Common myeloid progenitor, CD34-positive (primary cell): Measurements from ENCODE around the gene ESPL1.

ENCODE experiments used
- CTCF ChIA-PET: fragments of 350-600 bp; sonication (Branson Sonifier 250); formaldehyde crosslinking; loops from one replicate; lab custom pipeline; 2021; ENCODE audit warnings: antibody characterized with exemption; lab: Charles Lee
- POLR2A ChIA-PET: fragments of 350-600 bp; sonication (Branson Sonifier 250); formaldehyde crosslinking; loops from one replicate; lab custom pipeline; 2021; ENCODE audit warnings: antibody characterized with exemption; lab: Charles Lee
- DNase-seq, 3 donors: peaks; one replicate each; pipeline versions ENCODE4 v3.0.0 to v3.0.0-alpha.2; 2013
- H3K27ac ChIP-seq, 2 experiments: 1 replicate in 1 of 2; 2 replicates in 1 of 2; pipeline ENCODE4 v1.7.0; 2013; ENCODE audit warnings: inconsistent platforms in 2 of 2, low read length in 2 of 2, mild to moderate bottlenecking in 2 of 2, low read depth in 1 of 2, moderate library complexity in 1 of 2; ENCODE audit not compliant: severe bottlenecking in 2 of 2, insufficient read depth in 1 of 2, poor library complexity in 1 of 2
- H3K27me3 ChIP-seq, 5 experiments: replicated peaks in 2 of 5; 1 replicate in 3 of 5; 2 replicates in 2 of 5; pipeline versions ENCODE4 v1.6.1 to v1.7.0; 2013; ENCODE audit warnings: low read length in 4 of 5, mild to moderate bottlenecking in 2 of 5, moderate library complexity in 2 of 5, inconsistent platforms in 1 of 5; ENCODE audit not compliant: insufficient read depth in 5 of 5, control insufficient read depth in 4 of 5
- H3K36me3 ChIP-seq, 4 experiments: 1 replicate in 2 of 4; 2 replicates in 2 of 4; pipeline versions ENCODE4 v1.6.1 to v1.7.0; 2013; ENCODE audit warnings: low read length in 3 of 4, control low read depth in 1 of 4, mild to moderate bottlenecking in 1 of 4; ENCODE audit not compliant: control insufficient read depth in 4 of 4, insufficient read depth in 4 of 4
- H3K4me1 ChIP-seq, 4 experiments: 1 replicate in 3 of 4; 2 replicates in 1 of 4; pipeline versions ENCODE4 v1.6.1 to v1.7.1; 2013; ENCODE audit warnings: low read length in 3 of 4, mild to moderate bottlenecking in 3 of 4, control low read depth in 1 of 4, inconsistent platforms in 1 of 4, moderate library complexity in 1 of 4; ENCODE audit not compliant: control insufficient read depth in 4 of 4, insufficient read depth in 4 of 4; ENCODE audit errors: control extremely low read depth in 1 of 4
- H3K4me3 ChIP-seq, 7 experiments: 1 replicate in 4 of 7; 2 replicates in 3 of 7; pipeline versions ENCODE4 v1.5.1 to v1.7.0; 2013; ENCODE audit warnings: mild to moderate bottlenecking in 7 of 7, low read length in 6 of 7, moderate library complexity in 6 of 7, inconsistent platforms in 2 of 7, low read depth in 2 of 7, control low read depth in 1 of 7; ENCODE audit not compliant: insufficient read depth in 4 of 7, control insufficient read depth in 1 of 7; ENCODE audit errors: extremely low read depth in 1 of 7
- H3K9me3 ChIP-seq, 5 experiments: 1 replicate in 4 of 5; 2 replicates in 1 of 5; pipeline versions ENCODE4 v1.6.1 to v1.7.1; 2013; ENCODE audit warnings: low read length in 4 of 5, mild to moderate bottlenecking in 2 of 5, inconsistent platforms in 1 of 5, low read depth in 1 of 5, moderate library complexity in 1 of 5; ENCODE audit not compliant: control insufficient read depth in 4 of 5, insufficient read depth in 2 of 5; ENCODE audit errors: control extremely low read depth in 1 of 5
- WGBS: methylation state at CpG from one replicate; pipeline ENCODE4 v1.1.5; 2013; ENCODE audit not compliant: insufficient coverage; 5-methylcytosine and 5-hydroxymethylcytosine counted together

The ESPL1 gene

GRCh38 chr12:53332744-53333143 lies 64.6 kb downstream of the ESPL1 start:
- POLR2A ChIA-PET: no interaction called here
- Histone ChIP-seq H3K4me1 (peaks cover 0 to 28% (median 17%) of the 10 kb centered on the region in 4 experiments), H3K27ac (no peak overlapping the region), H3K4me3 (no peak overlapping the region), H3K9me3 (no peaks in the 10 kb centered on the region), H3K36me3 (no peaks in the 10 kb centered on the region), H3K27me3 (peaks cover 0 to 6% (median 3%) of the 10 kb centered on the region in 5 experiments)
- CTCF ChIA-PET: interaction anchor here (0.9 to 22.0 kb wide), 4 partner anchors 11 to 122 kb away, joined by 3 to 489 read pairs (median 6); partner anchors contain the start of gene AAAS
- no peak for DNase-seq
- 92% methylated on average over 7 of the region's 15 CpGs for WGBS

- POLR2A ChIA-PET: interaction anchor here (0.5 kb wide), 1 partner anchor 175 kb away, joined by 4 read pairs; no protein-coding TSS in a partner anchor
- H3K27me3 ChIP-seq: peaks cover 0 to 7% (median 3%) of the 10 kb centered on the region in 5 experiments
- CTCF ChIA-PET: interaction anchor here (0.7 to 22.0 kb wide), 4 partner anchors 14 to 150 kb away, joined by 3 to 489 read pairs (median 4); no protein-coding TSS in a partner anchor
- no peak for DNase-seq
- no peak overlapping the region for H3K4me3 ChIP-seq
- peaks cover 0 to 32% (median 20%) of the 10 kb centered on the region in 4 experiments for H3K4me1 ChIP-seq
- H3K9me3 ChIP-seq: no peaks in the 10 kb centered on the region
- H3K27ac ChIP-seq: no peak overlapping the region
- WGBS: 95% methylated on average over 2 of the region's 4 CpGs
- no peaks in the 10 kb centered on the region for H3K36me3 ChIP-seq
Measured at GRCh38 chr12:53333289-53333688, 65.2 kb downstream of the ESPL1 start.

GRCh38 chr12:53333845-53334244 lies 65.7 kb downstream of the ESPL1 start:
- peaks cover 0 to 13% (median 3%) of the 10 kb centered on the region in 5 experiments for H3K27me3 ChIP-seq
- no peaks in the 10 kb centered on the region for H3K36me3 ChIP-seq
- no peak overlapping the region for H3K4me3 ChIP-seq
- peaks cover 0 to 36% (median 22%) of the 10 kb centered on the region in 4 experiments for H3K4me1 ChIP-seq
- ChIA-PET CTCF (interaction anchor here (0.7 to 22.0 kb wide), 5 partner anchors 9 to 149 kb away, joined by 3 to 489 read pairs (median 5); no protein-coding TSS in a partner anchor), POLR2A (interaction anchor here (0.5 kb wide), 1 partner anchor 175 kb away, joined by 4 read pairs; no protein-coding TSS in a partner anchor)
- DNase-seq: no peak
- no peaks in the 10 kb centered on the region for H3K9me3 ChIP-seq
- 92% methylated on average over 5 of the region's 7 CpGs for WGBS
- no peak overlapping the region for H3K27ac ChIP-seq

GRCh38 chr12:53334822-53335221 lies 66.7 kb downstream of the ESPL1 start:
- CTCF ChIA-PET: interaction anchor here (1.1 to 22.0 kb wide), 6 partner anchors 10 to 96 kb away, joined by 3 to 489 read pairs (median 3); no protein-coding TSS in a partner anchor
- no peaks in the 10 kb centered on the region for H3K9me3 ChIP-seq
- 97% methylated on average over 6 of the region's 8 CpGs for WGBS
- H3K36me3 ChIP-seq: no peaks in the 10 kb centered on the region
- peaks cover 0 to 36% (median 22%) of the 10 kb centered on the region in 4 experiments for H3K4me1 ChIP-seq
- POLR2A ChIA-PET: interaction anchor here (0.8 kb wide), 1 partner anchor 14 kb away, joined by 3 read pairs; the partner anchor contains the start of gene AAAS
- peaks cover 0 to 14% (median 6%) of the 10 kb centered on the region in 5 experiments for H3K27me3 ChIP-seq
- H3K4me3 ChIP-seq: no peak overlapping the region
- H3K27ac ChIP-seq: no peak overlapping the region
- no peak for DNase-seq

- WGBS: 30% methylated on average over 4 of the region's 15 CpGs
- no peak within 1 kb of the TSS for H3K27ac ChIP-seq
- H3K27me3 ChIP-seq: peaks cover 0 to 14% (median 6%) of the 10 kb centered on the region in 5 experiments
- H3K4me3 ChIP-seq: peak within 1 kb of the TSS in 5 of 7 experiments; percentile 9 to 55 (median 37)
- no peaks in the 10 kb centered on the region for H3K36me3 ChIP-seq
- peak; percentile 42 to 77 (median 72) for DNase-seq
- H3K4me1 ChIP-seq: peaks cover 0 to 36% (median 22%) of the 10 kb centered on the region in 4 experiments
- ChIA-PET POLR2A (no interaction called here), CTCF (interaction anchor here (1.0 to 22.0 kb wide), 3 partner anchors 11 to 124 kb away, joined by 3 to 489 read pairs (median 41); no protein-coding TSS in a partner anchor)
- H3K9me3 ChIP-seq: no peaks in the 10 kb centered on the region
Measured at GRCh38 chr12:53336181-53336681, 68.1 kb downstream of the ESPL1 start, which contains the start of gene SP7. SP7 (minus strand) TSS chr12:53336354; CDS start chr12:53335646, 708 bp downstream.

GRCh38 chr12:53338017-53338416 lies 69.9 kb downstream of the ESPL1 start:
- POLR2A ChIA-PET: no interaction called here
- WGBS: 3% methylated on average over 9 of the region's 11 CpGs
- CTCF ChIA-PET: interaction anchor here (2.0 to 22.0 kb wide), 2 partner anchors 10 to 11 kb away, joined by 7 to 489 read pairs; no protein-coding TSS in a partner anchor

More at GRCh38 chr12:53338017-53338416, 69.9 kb downstream of the ESPL1 start:
- Histone ChIP-seq H3K27ac (no peak overlapping the region), H3K4me3 (no peak overlapping the region), H3K27me3 (peaks cover 0 to 14% (median 3%) of the 10 kb centered on the region in 5 experiments), H3K9me3 (no peaks in the 10 kb centered on the region), H3K4me1 (peaks cover 0 to 36% (median 22%) of the 10 kb centered on the region in 4 experiments), H3K36me3 (no peaks in the 10 kb centered on the region)
- peak in 2 of 3 donors; percentile 43 to 64 for DNase-seq
